WERI-Rb-1 (cell line): ENCODE data around the gene ELMO3.
A peak's percentile ranks its signal among the peaks of the same experiment; 100 is the strongest.

Experiments used
- DNase-seq: peaks from one replicate; pipeline ENCODE4 v3.0.0-alpha.2; 2020
- H3K27ac ChIP-seq: fragments of 250-450 bp; sonication (Bioruptor Pico); 2 replicates; pipeline ENCODE4 v1.5.1; 2020; ENCODE audit warnings: mild to moderate bottlenecking, moderate library complexity
- H3K27me3 ChIP-seq: fragments of 250-450 bp; sonication (Bioruptor Pico); 2 replicates; pipeline ENCODE4 v1.5.1; 2021; ENCODE audit warnings: mild to moderate bottlenecking, low read depth, moderate library complexity; ENCODE audit not compliant: insufficient read depth, severe bottlenecking
- H3K36me3 ChIP-seq: fragments of 250-450 bp; sonication (Bioruptor Pico); 2 replicates; pipeline ENCODE4 v1.5.1; 2020; ENCODE audit warnings: mild to moderate bottlenecking, moderate library complexity
- H3K4me3 ChIP-seq: 2 replicates; pipeline ENCODE4 v1.5.1; 2011; ENCODE audit warnings: low read depth, mild to moderate bottlenecking, control low read depth, low read length
- H3K9me3 ChIP-seq: fragments of 250-450 bp; sonication (Bioruptor Pico); 2 replicates; pipeline ENCODE4 v1.5.1; 2021; ENCODE audit warnings: mild to moderate bottlenecking, moderate library complexity; ENCODE audit not compliant: severe bottlenecking
- CTCF ChIP-seq: IDR thresholded peaks from 2 replicates; pipeline ENCODE4 v1.5.1; 2011; ENCODE audit warnings: low read depth, mild to moderate bottlenecking, control low read depth, inconsistent platforms, low read length

ELMO3 gene

GRCh38 chr16:67180166-67180565, 18.8 kb upstream of the ELMO3 start:
- H3K4me3 ChIP-seq, result no peak overlapping the region
- TF ChIP-seq CTCF, result no peak
- H3K9me3 ChIP-seq, result no peaks in the 10 kb centered on the region
- no peaks in the 10 kb centered on the region for H3K27me3 ChIP-seq
- peaks cover 35% of the 10 kb centered on the region for H3K36me3 ChIP-seq
- no peak overlapping the region for H3K27ac ChIP-seq
- no peak for DNase-seq

GRCh38 chr16:67181346-67181745, 17.6 kb upstream of the ELMO3 start:
- no peak for DNase-seq
- H3K9me3 ChIP-seq, result no peaks in the 10 kb centered on the region
- H3K27me3 ChIP-seq, result no peaks in the 10 kb centered on the region
- TF ChIP-seq CTCF, result no peak
- peaks cover 29% of the 10 kb centered on the region for H3K36me3 ChIP-seq
- H3K4me3 ChIP-seq, result no peak overlapping the region
- H3K27ac ChIP-seq, result no peak overlapping the region

GRCh38 chr16:67182288-67182687, 16.6 kb upstream of the ELMO3 start:
- Histone ChIP-seq H3K4me3 (no peak overlapping the region), H3K9me3 (no peaks in the 10 kb centered on the region), H3K36me3 (peaks cover 27% of the 10 kb centered on the region), H3K27me3 (no peaks in the 10 kb centered on the region), H3K27ac (no peak overlapping the region)
- no peak for TF ChIP-seq CTCF
- no peak for DNase-seq

- no peak for TF ChIP-seq CTCF
- Histone ChIP-seq H3K27ac (peak overlapping the region; percentile 98), H3K9me3 (no peaks in the 10 kb centered on the region), H3K4me3 (peak overlapping the region; percentile 54), H3K27me3 (no peaks in the 10 kb centered on the region), H3K36me3 (peaks cover 21% of the 10 kb centered on the region)
- DNase-seq, result no peak
These were observed 15.7 kb upstream of the ELMO3 start for GRCh38 chr16:67183284-67183626.

GRCh38 chr16:67183627-67184452, 15.1 kb upstream of the ELMO3 start, which contains the start of gene MATCAP1:
MATCAP1 (minus strand) TSS chr16:67183963; CDS start chr16:67180610, 3,353 bp downstream.
- H3K36me3 ChIP-seq, result peaks cover 19% of the 10 kb centered on the region
- peak within 1 kb of the TSS; percentile 54 for H3K4me3 ChIP-seq
- no peak for TF ChIP-seq CTCF
- DNase-seq, result peak; percentile 98
- H3K9me3 ChIP-seq, result no peaks in the 10 kb centered on the region
- H3K27me3 ChIP-seq, result no peaks in the 10 kb centered on the region
- H3K27ac ChIP-seq, result peak within 1 kb of the TSS; percentile 98

- Histone ChIP-seq H3K4me3 (peak overlapping the region; percentile 54), H3K27ac (peak overlapping the region; percentile 98), H3K9me3 (no peaks in the 10 kb centered on the region), H3K27me3 (no peaks in the 10 kb centered on the region), H3K36me3 (peaks cover 17% of the 10 kb centered on the region)
- TF ChIP-seq CTCF, result no peak
- peak; percentile 52 for DNase-seq
These were observed 14.4 kb upstream of the ELMO3 start for GRCh38 chr16:67184453-67184994.
